WTC11 (cell line): ENCODE measurements around the gene SFMBT1. TPM values are rescaled to one million over a fixed set of nuclear protein-coding genes. Genes with fewer than 3 reads are reported as not detected.

Experiments
- ATAC-seq: fragments of 200-7000 bp; cut with Tn5 transposase; 2 replicates; pipeline ENCODE4 v1.10.0; 2021; ENCODE audit warnings: mild to moderate bottlenecking, moderate library complexity
- CTCF ChIA-PET: fragments of 300-600 bp; sonication (Branson Sonifier 250); formaldehyde crosslinking; loops from one replicate; lab custom pipeline; 2021; ENCODE audit warnings: antibody characterized with exemption; lab: Charles Lee
- POLR2A ChIA-PET: fragments of 350-600 bp; sonication (Branson Sonifier 250); formaldehyde crosslinking; loops from one replicate; lab custom pipeline; 2021; ENCODE audit warnings: antibody characterized with exemption; lab: Charles Lee
- DNase-seq: peaks from one replicate; pipeline ENCODE4 v3.0.0; 2021; ENCODE audit warnings: low spot score
- H3K27ac Mint-ChIP-seq: 2 replicates; pipeline ENCODE4 v1.8.0; 2021; ENCODE audit warnings: mixed read lengths
- H3K27me3 Mint-ChIP-seq: 2 replicates; pipeline ENCODE4 v1.8.0; 2021; ENCODE audit warnings: low read depth, mild to moderate bottlenecking, moderate library complexity, mixed read lengths
- H3K36me3 Mint-ChIP-seq: 2 replicates; pipeline ENCODE4 v1.8.0; 2021; ENCODE audit warnings: mixed read lengths
- H3K4me1 Mint-ChIP-seq: 2 replicates; pipeline ENCODE4 v1.8.0; 2022; ENCODE audit warnings: mixed read lengths
- H3K4me3 Mint-ChIP-seq: 2 replicates; pipeline ENCODE4 v1.8.0; 2021; ENCODE audit warnings: mild to moderate bottlenecking, moderate library complexity, mixed read lengths
- H3K9me3 Mint-ChIP-seq: 2 replicates; pipeline ENCODE4 v1.8.0; 2021; ENCODE audit warnings: mixed read lengths
- GABPB1 ChIP-seq: sonication (generic); formaldehyde crosslinking; IDR thresholded peaks from 2 replicates; pipeline ENCODE4 v1.8.1; 2023; ENCODE audit warnings: mild to moderate bottlenecking, missing genetic modification reagents
- GRHL2 ChIP-seq: fragments of 250-450 bp; sonication (Bioruptor Pico); IDR thresholded peaks from 2 replicates; pipeline ENCODE4 v1.8.0; 2022; ENCODE audit warnings: mild to moderate bottlenecking, moderate library complexity; ENCODE audit not compliant: insufficient replicate concordance, severe bottlenecking
- GTF2I ChIP-seq: fragments of 250-450 bp; sonication (Bioruptor Pico); conservative IDR thresholded peaks from 2 replicates; pipeline ENCODE4 v1.4.0; 2021; ENCODE audit warnings: mild to moderate bottlenecking
- NFE2L1 ChIP-seq: sonication (generic); formaldehyde crosslinking; IDR thresholded peaks from 2 replicates; pipeline ENCODE4 v1.8.1; 2023; ENCODE audit warnings: missing genetic modification reagents
- NFYB ChIP-seq: sonication (generic); formaldehyde crosslinking; conservative IDR thresholded peaks from 2 replicates; pipeline ENCODE4 v1.8.0; 2022; ENCODE audit warnings: low read depth, missing genetic modification reagents
- SMAD3 ChIP-seq: sonication (generic); formaldehyde crosslinking; IDR thresholded peaks from 2 replicates; pipeline ENCODE4 v1.8.0; 2022; ENCODE audit warnings: missing genetic modification reagents, mild to moderate bottlenecking, borderline replicate concordance
- TEAD1 ChIP-seq: sonication (generic); formaldehyde crosslinking; IDR thresholded peaks from 2 replicates; pipeline ENCODE4 v1.8.0; 2022; ENCODE audit warnings: mild to moderate bottlenecking, missing genetic modification reagents
- TP53 ChIP-seq: sonication (generic); formaldehyde crosslinking; IDR thresholded peaks from 2 replicates; pipeline ENCODE4 v1.8.1; 2023; ENCODE audit warnings: mild to moderate bottlenecking, missing genetic modification reagents
- ZNF121 ChIP-seq: sonication (generic); formaldehyde crosslinking; IDR thresholded peaks from 2 replicates; pipeline ENCODE4 v1.8.0; 2023; ENCODE audit warnings: missing genetic modification reagents
- ZNF232 ChIP-seq: sonication (generic); formaldehyde crosslinking; IDR thresholded peaks from 2 replicates; pipeline ENCODE4 v1.8.0; 2022; ENCODE audit warnings: mild to moderate bottlenecking, missing genetic modification reagents
- ZNF671 ChIP-seq: fragments of 250-450 bp; sonication (Bioruptor Pico); IDR thresholded peaks from 2 replicates; pipeline ENCODE4 v1.8.0; 2021; ENCODE audit warnings: mild to moderate bottlenecking
- total RNA-seq: library from RNA; stranded (reverse); gene quantifications from 3 replicates; pipeline ENCODE4 v1.2.3, GENCODE V29; 2021
- TF ChIP-seq, protein P1 (sequence below): sonication (generic); formaldehyde crosslinking; IDR thresholded peaks from 2 replicates; pipeline ENCODE4 v1.8.1; 2022; ENCODE audit warnings: mild to moderate bottlenecking, missing genetic modification reagents, moderate library complexity, borderline replicate concordance
- TF ChIP-seq, protein P2 (sequence below): sonication (generic); formaldehyde crosslinking; conservative IDR thresholded peaks from 2 replicates; pipeline ENCODE4 v1.8.1; 2023; ENCODE audit warnings: mild to moderate bottlenecking, low read depth, missing genetic modification reagents, moderate library complexity
- TF ChIP-seq, protein P3 (sequence below): fragments of 250-450 bp; sonication (Bioruptor Pico); IDR thresholded peaks from 2 replicates; pipeline ENCODE4 v1.9.0; 2021; ENCODE audit warnings: mild to moderate bottlenecking, borderline replicate concordance

SFMBT1 gene
- total RNA-seq, 1 experiment from 2014 or later: 20.9 TPM

DNA sequence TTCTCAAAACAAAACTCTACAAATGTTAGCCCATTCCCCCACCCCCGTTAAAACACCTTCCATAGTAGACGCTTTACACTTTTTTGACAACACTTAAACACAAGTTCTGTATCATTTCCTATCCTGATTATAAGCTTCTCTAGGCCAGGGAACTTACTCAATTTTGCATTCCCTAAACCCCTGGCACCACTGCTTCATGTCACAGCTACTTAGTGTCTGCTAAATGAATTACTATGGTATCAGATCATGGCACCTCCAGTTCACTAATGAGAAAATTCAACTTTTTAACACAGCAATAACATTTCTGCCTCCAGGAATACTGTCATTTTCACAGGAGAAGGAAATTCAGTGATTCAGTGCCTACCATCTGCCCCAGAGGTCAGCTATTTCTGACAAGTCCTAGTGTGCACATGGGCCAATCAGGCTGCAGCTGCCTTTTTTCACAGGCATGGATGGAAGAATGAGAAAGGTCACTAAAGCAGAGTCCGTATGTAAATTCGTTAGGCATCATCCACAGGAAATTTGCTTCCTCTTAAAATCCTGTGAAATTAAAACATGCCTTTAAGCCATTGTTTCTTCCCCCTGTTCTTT, 18.5 kb downstream of the SFMBT1 start:
- CTCF ChIA-PET: interaction anchor here (1.1 to 2.5 kb wide), 6 partner anchors 9 to 235 kb away, joined by 3 to 7 read pairs (median 4); no protein-coding TSS in a partner anchor
- peaks cover 62% of the 10 kb centered on the region for H3K4me1 Mint-ChIP-seq
- peaks cover 3% of the 10 kb centered on the region; the same call in 1 of the 2 replicates for H3K9me3 Mint-ChIP-seq
- H3K27me3 Mint-ChIP-seq: no peaks in the 10 kb centered on the region
- H3K4me3 Mint-ChIP-seq: no peak overlapping the region
- DNase-seq (no peak), ATAC-seq (no peak)
- POLR2A ChIA-PET: no interaction called here
- TF ChIP-seq NFE2L1 (no peak), GRHL2 (CRISPR knock-in tag) (no peak), ZNF671 (CRISPR knock-in tag) (no peak), ZNF232 (CRISPR knock-in tag) (no peak), GABPB1 (CRISPR knock-in tag) (no peak), GTF2I (CRISPR knock-in tag) (no peak), TP53 (CRISPR knock-in tag) (no peak), TEAD1 (CRISPR knock-in tag) (no peak), SMAD3 (CRISPR knock-in tag) (no peak), NFYB (CRISPR knock-in tag) (no peak)
- TF ChIP-seq, protein P1, sequence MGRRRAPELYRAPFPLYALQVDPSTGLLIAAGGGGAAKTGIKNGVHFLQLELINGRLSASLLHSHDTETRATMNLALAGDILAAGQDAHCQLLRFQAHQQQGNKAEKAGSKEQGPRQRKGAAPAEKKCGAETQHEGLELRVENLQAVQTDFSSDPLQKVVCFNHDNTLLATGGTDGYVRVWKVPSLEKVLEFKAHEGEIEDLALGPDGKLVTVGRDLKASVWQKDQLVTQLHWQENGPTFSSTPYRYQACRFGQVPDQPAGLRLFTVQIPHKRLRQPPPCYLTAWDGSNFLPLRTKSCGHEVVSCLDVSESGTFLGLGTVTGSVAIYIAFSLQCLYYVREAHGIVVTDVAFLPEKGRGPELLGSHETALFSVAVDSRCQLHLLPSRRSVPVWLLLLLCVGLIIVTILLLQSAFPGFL: no peak
- TF ChIP-seq, protein P2, sequence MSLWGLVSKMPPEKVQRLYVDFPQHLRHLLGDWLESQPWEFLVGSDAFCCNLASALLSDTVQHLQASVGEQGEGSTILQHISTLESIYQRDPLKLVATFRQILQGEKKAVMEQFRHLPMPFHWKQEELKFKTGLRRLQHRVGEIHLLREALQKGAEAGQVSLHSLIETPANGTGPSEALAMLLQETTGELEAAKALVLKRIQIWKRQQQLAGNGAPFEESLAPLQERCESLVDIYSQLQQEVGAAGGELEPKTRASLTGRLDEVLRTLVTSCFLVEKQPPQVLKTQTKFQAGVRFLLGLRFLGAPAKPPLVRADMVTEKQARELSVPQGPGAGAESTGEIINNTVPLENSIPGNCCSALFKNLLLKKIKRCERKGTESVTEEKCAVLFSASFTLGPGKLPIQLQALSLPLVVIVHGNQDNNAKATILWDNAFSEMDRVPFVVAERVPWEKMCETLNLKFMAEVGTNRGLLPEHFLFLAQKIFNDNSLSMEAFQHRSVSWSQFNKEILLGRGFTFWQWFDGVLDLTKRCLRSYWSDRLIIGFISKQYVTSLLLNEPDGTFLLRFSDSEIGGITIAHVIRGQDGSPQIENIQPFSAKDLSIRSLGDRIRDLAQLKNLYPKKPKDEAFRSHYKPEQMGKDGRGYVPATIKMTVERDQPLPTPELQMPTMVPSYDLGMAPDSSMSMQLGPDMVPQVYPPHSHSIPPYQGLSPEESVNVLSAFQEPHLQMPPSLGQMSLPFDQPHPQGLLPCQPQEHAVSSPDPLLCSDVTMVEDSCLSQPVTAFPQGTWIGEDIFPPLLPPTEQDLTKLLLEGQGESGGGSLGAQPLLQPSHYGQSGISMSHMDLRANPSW (CRISPR knock-in tag): no peak
- no peaks in the 10 kb centered on the region for H3K36me3 Mint-ChIP-seq
- H3K27ac Mint-ChIP-seq: no peak overlapping the region

DNA sequence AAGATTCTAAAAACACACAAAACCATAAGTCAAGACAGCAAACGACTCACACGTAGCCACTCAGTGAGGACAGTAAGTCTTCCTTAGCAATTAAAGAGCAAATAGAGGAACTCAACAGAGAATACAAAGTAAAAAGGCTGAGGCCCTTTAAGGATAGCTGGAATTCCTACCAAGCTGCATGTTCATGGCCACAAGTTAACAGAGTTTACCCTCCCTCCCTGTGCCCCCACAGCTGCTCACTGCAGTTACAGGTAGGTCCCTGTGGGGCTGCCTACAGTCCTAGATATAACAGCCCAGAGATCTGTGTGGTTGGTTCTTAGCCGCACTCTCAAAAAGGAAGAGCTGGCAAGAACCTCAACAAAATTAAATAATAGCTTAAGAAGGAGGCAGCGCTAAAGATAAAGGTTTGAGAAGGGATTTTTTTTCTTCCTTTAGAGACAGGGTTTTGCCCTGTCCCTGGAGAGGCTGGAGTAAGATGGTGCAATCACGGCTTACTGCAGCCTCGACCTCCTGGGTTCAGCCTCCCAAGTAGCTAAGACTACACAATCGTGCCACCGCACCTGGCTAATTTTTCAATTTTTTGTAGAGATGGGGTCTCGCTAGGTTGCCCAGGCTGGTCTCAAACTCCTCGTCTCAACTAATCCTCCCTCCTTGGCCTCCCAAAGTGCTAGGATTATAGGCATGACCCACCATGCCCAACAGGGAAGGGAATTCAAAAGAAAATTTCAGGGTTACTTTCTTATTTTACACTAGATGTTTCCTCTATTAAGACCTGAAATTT, 19.3 kb downstream of the SFMBT1 start:
- ATAC-seq: peak; percentile 86
- ChIA-PET CTCF (interaction anchor here (0.7 to 2.5 kb wide), 12 partner anchors 9 to 249 kb away, joined by 3 to 7 read pairs (median 4); no protein-coding TSS in a partner anchor), POLR2A (interaction anchor here (1.1 to 1.2 kb wide), 3 partner anchors 17 to 129 kb away, joined by 4 read pairs; partner anchors contain the start of gene STIMATE)
- Mint-ChIP-seq H3K27me3 (no peaks in the 10 kb centered on the region), H3K9me3 (peaks cover 3% of the 10 kb centered on the region; the same call in 1 of the 2 replicates), H3K4me1 (peaks cover 61% of the 10 kb centered on the region), H3K4me3 (no peak overlapping the region), H3K27ac (no peak overlapping the region), H3K36me3 (no peaks in the 10 kb centered on the region)
- DNase-seq: peak; percentile 39
- TF ChIP-seq, protein P3, sequence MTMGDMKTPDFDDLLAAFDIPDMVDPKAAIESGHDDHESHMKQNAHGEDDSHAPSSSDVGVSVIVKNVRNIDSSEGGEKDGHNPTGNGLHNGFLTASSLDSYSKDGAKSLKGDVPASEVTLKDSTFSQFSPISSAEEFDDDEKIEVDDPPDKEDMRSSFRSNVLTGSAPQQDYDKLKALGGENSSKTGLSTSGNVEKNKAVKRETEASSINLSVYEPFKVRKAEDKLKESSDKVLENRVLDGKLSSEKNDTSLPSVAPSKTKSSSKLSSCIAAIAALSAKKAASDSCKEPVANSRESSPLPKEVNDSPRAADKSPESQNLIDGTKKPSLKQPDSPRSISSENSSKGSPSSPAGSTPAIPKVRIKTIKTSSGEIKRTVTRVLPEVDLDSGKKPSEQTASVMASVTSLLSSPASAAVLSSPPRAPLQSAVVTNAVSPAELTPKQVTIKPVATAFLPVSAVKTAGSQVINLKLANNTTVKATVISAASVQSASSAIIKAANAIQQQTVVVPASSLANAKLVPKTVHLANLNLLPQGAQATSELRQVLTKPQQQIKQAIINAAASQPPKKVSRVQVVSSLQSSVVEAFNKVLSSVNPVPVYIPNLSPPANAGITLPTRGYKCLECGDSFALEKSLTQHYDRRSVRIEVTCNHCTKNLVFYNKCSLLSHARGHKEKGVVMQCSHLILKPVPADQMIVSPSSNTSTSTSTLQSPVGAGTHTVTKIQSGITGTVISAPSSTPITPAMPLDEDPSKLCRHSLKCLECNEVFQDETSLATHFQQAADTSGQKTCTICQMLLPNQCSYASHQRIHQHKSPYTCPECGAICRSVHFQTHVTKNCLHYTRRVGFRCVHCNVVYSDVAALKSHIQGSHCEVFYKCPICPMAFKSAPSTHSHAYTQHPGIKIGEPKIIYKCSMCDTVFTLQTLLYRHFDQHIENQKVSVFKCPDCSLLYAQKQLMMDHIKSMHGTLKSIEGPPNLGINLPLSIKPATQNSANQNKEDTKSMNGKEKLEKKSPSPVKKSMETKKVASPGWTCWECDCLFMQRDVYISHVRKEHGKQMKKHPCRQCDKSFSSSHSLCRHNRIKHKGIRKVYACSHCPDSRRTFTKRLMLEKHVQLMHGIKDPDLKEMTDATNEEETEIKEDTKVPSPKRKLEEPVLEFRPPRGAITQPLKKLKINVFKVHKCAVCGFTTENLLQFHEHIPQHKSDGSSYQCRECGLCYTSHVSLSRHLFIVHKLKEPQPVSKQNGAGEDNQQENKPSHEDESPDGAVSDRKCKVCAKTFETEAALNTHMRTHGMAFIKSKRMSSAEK: no peak
- TF ChIP-seq ZNF121 (CRISPR knock-in tag) (peak; percentile 86), GTF2I (CRISPR knock-in tag) (0 out of 2 replicates have a peak, but pooled peaks have one; percentile 58)
